ENCODE data around the gene POC1B. TPM values are rescaled to one million over a fixed set of nuclear protein-coding genes. Genes with fewer than 3 reads are reported as not detected.

Gene POC1B
- total RNA-seq, 1 donor from 2014 or later: 15.2 TPM

- Mint-ChIP-seq H3K9me3 (no peaks in the 10 kb centered on the region), H3K4me3 (no peak overlapping the region), H3K4me1 (peaks cover 10% of the 10 kb centered on the region), H3K27me3 (ENCODE audit: low read depth) (no peaks in the 10 kb centered on the region), H3K36me3 (ENCODE audit: low read depth) (no peaks in the 10 kb centered on the region), H3K27ac (ENCODE audit: unreplicated experiment) (no peak overlapping the region)
- TF ChIP-seq CTCF (conservative IDR thresholded peaks at IDR 0.05): no peak
- no peak for DNase-seq (ENCODE audit: low read depth, low spot score)
Measured at GRCh38 chr12:89476232-89476631, 49.6 kb downstream of the POC1B start.

- no peak for TF ChIP-seq CTCF (conservative IDR thresholded peaks at IDR 0.05)
- H3K4me1 Mint-ChIP-seq: peaks cover 11% of the 10 kb centered on the region
- no peak for DNase-seq (ENCODE audit: low read depth, low spot score)
- no peaks in the 10 kb centered on the region for H3K27me3 Mint-ChIP-seq (ENCODE audit: low read depth)
- H3K9me3 Mint-ChIP-seq: no peaks in the 10 kb centered on the region
- H3K36me3 Mint-ChIP-seq (ENCODE audit: low read depth): no peaks in the 10 kb centered on the region
- H3K27ac Mint-ChIP-seq (ENCODE audit: unreplicated experiment): no peak overlapping the region
- no peak overlapping the region for H3K4me3 Mint-ChIP-seq
Measured at GRCh38 chr12:89475203-89475990, 50.5 kb downstream of the POC1B start.

GRCh38 chr12:89474615-89475014 is 51.2 kb downstream of the POC1B start:
- DNase-seq (ENCODE audit: low read depth, low spot score): no peak
- Mint-ChIP-seq H3K4me1 (peaks cover 11% of the 10 kb centered on the region), H3K27ac (ENCODE audit: unreplicated experiment) (no peak overlapping the region), H3K36me3 (ENCODE audit: low read depth) (no peaks in the 10 kb centered on the region), H3K4me3 (no peak overlapping the region), H3K9me3 (no peaks in the 10 kb centered on the region), H3K27me3 (ENCODE audit: low read depth) (no peaks in the 10 kb centered on the region)
- no peak for TF ChIP-seq CTCF (conservative IDR thresholded peaks at IDR 0.05)

- H3K9me3 Mint-ChIP-seq: no peaks in the 10 kb centered on the region
- H3K4me1 Mint-ChIP-seq: peaks cover 11% of the 10 kb centered on the region
- DNase-seq (ENCODE audit: low read depth, low spot score): no peak
- no peaks in the 10 kb centered on the region for H3K27me3 Mint-ChIP-seq (ENCODE audit: low read depth)
- H3K27ac Mint-ChIP-seq (ENCODE audit: unreplicated experiment): no peak overlapping the region
- H3K4me3 Mint-ChIP-seq: no peak overlapping the region
- TF ChIP-seq CTCF (conservative IDR thresholded peaks at IDR 0.05): no peak
- H3K36me3 Mint-ChIP-seq (ENCODE audit: low read depth): no peaks in the 10 kb centered on the region
Measured at GRCh38 chr12:89472508-89472907, 53.3 kb downstream of the POC1B start.

- H3K4me3 Mint-ChIP-seq: no peak overlapping the region
- no peaks in the 10 kb centered on the region for H3K36me3 Mint-ChIP-seq (ENCODE audit: low read depth)
- TF ChIP-seq CTCF (conservative IDR thresholded peaks at IDR 0.05): peak; percentile 74
- H3K9me3 Mint-ChIP-seq: no peaks in the 10 kb centered on the region
- H3K27me3 Mint-ChIP-seq (ENCODE audit: low read depth): no peaks in the 10 kb centered on the region
- peaks cover 11% of the 10 kb centered on the region for H3K4me1 Mint-ChIP-seq
- H3K27ac Mint-ChIP-seq (ENCODE audit: unreplicated experiment): peak overlapping the region; percentile 74
- no peak for DNase-seq (ENCODE audit: low read depth, low spot score)
Measured at GRCh38 chr12:89470741-89471509, 54.9 kb downstream of the POC1B start.
